NCI-H748 (cell line): ENCODE data around the gene PEPD.

Source experiments
- DNase-seq: peaks from one replicate; lab custom pipeline; 2025; ENCODE audit not compliant: unreplicated experiment; lab: John Stamatoyannopoulos, UW

PEPD gene

DNA sequence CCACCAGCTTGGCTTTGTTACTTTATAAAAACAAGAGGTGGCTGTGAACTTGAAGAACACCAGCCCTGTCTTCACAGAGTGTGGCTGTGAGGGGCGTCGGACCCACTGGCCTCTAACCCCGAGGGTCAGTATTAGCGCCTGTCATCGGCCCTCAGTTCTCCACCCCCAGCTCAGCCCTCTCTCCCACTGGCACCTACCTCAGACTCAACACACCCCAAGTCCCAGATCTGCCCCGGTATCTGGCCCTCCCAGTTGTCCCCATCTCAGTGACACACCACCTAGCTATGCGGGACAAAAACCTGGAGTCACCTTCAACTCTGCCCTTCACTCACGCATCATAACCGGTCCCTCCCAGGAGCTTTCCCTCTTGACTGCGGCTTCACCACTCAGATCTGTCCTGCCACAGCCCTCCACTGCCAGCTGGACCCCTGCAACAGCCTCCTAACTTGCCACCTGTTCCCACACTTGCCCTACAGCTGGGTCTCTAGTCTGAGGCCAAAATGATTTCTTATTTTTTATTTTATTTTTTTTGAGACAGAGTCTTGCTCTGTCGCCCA is 45.4 kb downstream of the PEPD start:
- DNase-seq, result no peak

DNA sequence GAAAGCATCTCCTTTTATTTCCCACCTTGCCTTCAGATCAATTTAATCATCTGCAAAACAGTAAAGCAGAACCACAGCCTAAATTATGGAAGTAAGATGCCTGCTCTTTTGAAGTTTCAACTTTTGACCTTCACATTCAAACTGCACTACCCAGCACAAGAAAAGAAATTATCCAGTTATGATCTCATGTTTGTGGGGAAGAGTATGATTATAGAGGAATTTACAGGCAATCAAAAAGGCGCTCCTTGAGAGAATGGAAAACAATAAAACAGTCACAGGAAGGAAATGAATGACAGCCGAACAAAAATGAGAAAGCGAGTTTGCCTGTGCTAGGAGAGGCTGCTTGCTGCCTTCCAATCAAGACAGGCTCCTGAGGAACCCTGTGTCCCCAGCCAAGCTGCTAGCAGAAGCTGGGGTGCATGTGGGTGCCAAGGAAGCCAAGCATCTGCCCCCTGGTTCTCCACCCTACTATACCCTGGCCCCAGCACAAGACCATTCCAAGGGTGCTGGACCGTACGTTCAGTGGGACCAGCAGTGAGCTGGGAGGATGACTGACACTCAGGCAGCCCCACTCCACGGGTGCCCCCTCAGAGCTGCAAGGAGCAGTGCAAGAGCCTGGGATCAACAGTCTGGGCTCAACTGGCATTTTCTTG is 47.8 kb downstream of the PEPD start:
- DNase-seq, result no peak

DNA sequence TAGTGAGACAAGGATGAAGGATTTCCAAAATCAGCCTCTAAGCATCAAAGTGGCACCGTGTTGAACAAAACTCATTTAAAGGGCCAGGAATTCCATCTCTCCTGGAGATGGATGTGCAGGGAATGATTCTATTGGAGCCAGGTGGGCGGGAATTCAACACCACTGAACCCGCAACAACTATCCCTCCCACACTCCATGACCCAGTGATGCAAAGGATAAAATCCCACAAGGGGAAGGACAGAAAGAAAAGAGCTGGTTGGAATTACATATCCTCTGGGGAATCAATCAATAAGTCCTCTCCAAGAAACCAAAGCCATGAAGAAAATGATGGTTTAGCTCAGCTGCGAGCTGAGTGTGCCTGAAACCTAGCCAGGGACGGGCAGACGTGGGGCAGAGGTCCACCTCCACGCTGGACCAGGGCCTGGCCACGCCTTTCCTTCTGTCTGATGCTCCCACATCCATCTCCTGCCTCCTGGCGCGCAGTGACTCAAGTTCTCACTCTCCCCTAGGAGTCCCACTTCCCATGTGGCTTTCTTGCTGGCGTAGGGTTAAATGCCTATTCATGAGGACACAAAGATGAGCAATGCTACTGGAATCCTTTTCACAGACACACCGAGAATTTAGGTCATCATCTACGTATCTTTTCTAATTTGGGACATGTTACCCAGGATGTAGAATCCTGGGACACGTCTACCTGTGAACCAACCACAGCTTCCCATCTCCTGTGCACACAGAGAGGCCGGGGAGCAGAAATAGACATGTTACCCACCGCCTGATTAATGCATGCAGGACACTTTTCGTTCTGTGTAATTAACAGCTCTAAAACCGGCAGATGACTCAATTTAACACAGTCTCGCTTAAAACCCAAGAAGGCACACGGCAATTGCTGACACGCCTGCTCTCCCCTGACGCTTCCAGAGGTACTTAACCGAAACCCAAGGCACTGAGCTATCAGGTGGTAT is 48.6 kb downstream of the PEPD start:
- no peak for DNase-seq

DNA sequence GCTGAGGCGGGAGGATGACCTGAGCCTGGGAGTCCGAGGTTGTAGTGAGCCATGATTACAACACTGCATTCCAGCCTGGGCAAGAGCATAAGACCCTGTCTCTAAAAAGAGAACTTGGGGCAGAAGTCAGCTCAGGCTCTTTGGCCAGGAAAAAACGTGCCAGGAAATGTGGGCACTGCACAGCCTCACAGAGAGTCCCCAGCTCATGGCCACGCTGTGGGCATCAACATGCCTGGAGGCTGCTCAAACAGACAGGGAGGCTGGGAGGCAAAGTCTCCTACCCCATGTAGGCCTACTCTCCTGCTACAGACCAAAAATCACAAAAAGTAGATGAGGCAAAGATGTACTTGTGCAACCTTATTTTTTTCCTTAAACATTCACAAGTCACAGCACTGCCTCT is 49.4 kb downstream of the PEPD start:
- DNase-seq, result no peak

DNA sequence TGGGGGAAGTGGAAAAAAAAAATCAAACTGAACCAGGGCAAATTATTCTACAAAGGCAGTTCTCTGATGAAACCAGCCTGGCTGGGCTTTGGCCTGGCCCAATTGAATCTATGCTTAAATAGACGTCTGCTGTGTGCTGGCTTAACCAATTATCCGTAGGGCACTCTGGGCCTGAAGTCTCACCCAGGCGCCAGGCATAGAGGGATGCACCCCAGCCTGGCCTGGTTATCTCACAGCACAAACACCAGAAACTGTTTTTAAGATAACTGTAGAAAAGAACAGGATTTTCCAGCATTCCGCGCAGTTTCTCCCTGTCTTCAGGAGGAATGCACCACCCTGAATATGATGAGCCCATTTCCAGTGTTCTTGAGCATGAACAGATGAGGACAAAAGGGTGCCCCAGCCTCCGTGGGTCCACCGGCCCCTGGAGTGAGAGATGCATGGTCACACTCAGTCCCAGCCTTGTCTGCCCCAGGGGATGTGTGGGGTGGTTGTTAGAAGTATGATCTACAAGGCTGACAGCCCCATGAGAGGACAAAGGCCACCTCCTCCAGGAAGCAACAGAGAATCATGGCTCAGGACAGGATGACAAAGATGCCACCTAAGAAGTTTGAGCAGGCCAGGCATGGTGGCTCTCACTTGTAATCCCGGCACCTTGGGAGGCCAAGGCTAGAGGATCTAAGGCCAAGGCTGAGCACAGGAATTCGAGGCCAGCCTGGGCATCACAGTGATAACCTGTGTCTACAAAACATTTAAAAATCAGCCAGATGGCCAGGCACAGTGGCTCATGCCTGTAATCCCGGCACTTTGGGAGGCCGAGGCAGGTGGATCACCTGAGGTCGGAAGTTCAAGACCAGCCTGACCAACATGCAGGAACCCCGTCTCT is 50.2 kb downstream of the PEPD start:
- no peak for DNase-seq

DNA sequence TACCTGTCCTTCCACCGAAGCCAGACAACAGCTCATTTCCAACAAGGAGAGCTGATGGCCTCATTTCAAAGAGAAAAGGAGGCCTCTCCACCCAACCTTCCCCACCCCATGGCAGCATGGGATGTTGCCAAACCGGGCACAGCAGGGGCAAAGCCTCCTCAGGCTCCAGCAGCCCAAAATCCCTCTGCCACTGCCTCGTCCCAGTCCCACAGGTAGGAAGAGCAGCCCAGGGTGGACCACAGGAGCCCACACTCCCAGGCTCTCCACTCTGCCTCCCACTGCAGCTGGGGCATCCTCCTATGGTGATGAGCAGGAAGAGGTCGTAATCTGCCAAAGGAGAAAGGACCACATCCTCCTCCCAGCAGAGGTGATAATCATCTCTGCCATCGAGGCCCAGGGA is 50.9 kb downstream of the PEPD start:
- DNase-seq, result no peak

DNA sequence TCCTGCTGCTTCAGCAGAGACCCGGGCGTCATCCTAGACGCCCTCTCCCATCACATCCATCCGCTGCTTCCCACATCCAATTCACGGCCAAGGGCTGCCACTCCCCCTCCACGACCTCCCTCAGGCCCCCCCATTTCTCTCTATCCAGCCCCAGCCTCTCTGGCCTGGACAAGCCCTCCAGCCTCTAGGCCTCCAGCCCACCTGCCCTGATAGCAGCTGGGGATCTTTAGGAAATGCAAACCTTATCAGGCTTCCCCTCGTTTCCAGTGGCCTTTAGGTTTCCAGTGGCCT is 51.6 kb downstream of the PEPD start:
- DNase-seq, result no peak

DNA sequence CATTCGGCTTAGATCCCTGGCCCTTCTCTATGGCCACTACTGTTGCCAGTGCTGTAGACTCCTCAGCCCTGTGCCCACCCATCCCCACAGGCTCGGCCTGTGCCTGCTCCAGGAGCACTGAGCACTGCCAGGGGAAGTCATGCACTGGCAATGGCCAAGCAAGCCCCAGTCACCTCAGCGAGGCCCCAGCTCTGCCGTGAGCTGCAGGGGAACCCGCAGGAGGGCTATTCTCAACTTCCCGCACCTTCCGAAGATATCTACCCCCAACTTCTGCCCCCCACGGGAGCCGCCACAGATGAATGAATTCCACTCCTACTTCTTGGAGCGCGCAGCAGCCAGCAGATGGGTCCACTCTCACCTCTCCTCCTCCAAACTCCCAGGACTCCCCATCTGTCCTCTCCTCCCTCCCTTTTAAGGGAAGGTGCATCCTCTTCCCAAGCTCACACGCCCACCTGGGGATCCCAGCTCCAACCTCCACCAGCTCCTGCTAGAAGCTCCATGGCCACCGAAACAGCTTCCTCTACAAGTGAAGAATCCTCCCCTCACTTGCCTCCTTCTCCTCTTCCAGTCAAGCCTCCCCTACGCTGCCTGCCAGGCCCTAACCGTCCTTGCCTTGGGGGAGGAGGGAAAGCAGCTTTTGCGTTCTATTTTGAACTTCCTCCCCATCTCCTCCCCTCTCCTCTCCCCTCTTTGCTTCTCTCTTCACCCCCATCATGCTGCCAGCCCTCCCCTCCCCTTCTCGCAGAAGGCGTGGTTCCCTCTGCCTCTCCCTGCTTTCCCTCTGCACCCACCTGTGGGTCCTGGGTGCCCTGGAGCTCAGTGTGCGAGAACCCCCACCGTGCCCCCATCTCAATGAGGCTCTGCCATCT is 52.2 kb downstream of the PEPD start:
- no peak for DNase-seq

- no peak for DNase-seq
These were observed 53.0 kb downstream of the PEPD start for GRCh38 chr19:33468361-33469170.

DNA sequence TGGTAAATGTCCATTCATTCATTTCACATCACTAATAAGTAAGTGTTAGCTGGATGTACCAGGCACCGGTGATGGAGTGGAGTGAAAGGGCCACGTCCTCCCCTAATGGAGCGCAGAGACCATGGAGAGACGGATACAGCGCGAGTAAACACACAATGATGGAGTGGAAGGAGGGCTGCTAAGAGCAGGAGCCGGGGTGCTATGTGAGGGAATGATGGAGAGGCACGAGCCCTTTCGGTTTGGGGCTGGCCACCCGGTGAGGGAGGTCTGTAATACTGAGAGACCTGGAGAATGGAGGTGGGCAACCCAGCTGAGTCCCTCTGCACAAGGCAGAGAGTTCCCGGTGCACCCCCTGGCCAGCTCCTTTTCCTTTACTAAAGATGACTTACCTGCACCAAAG is 53.7 kb downstream of the PEPD start:
- no peak for DNase-seq

DNA sequence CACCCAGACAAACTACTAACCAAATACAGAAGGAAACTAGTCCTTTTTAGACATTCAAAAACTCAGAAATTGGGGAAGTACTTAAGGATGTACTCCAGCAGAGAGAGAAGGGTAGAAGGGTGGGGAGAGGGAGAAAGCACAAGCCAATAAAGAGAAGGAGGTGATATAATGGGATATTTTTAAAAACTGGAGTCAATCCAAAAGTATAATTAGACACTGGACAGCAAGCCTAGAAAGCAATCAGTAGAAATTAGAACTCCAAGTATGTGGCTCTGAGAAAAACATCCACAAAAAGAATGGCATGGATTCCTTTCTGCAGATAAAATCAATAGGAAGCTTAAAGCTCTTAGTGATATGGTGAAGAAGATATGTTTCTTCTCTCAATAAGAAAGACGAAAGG is 55.8 kb downstream of the PEPD start:
- DNase-seq, result no peak

DNA sequence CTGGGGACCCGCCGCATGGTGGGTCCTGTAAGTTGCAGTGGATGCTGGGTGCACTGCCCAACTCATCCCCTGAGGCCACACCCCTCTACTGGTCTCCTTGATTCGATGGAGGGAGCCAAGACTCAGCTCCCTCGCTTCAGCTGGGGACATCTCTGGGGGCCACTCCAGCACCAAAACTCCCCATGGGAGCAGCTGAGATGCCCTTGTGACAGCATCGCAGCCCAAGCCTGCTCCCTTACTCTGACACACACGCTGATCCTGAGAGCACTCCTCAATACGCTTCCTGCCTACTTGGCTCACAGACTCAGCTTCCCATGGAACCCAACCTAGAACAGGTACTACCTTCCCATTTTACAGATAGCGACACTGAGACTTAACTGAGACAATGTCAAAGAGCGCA is 56.2 kb downstream of the PEPD start:
- DNase-seq, result no peak

- no peak for DNase-seq
These were observed 56.9 kb downstream of the PEPD start for GRCh38 chr19:33464733-33465115.

GRCh38 chr19:33464010-33464732 is 57.4 kb downstream of the PEPD start:
- DNase-seq, result no peak

- DNase-seq, result no peak
These were observed 58.4 kb downstream of the PEPD start for GRCh38 chr19:33463199-33463598.

- peak; percentile 45 for DNase-seq
These were observed 59.3 kb downstream of the PEPD start for GRCh38 chr19:33462112-33462791.

- no peak for DNase-seq
These were observed 60.1 kb downstream of the PEPD start for GRCh38 chr19:33461256-33462111.
